Uterus (tissue), 4 donors: ENCODE data around the gene SYCP2L. TPM values are rescaled to one million over a fixed set of nuclear protein-coding genes. Genes with fewer than 3 reads are reported as not detected.
"Not testable (repeated sequence)": the region's sequence is repeated elsewhere in the genome, so short reads cannot be mapped to it uniquely, and the experiment has no call there.

Source experiments
- DNase-seq, 2 donors: peaks; one replicate each; pipeline ENCODE4 v3.0.0-alpha.2; 2019 to 2020
- H3K27ac ChIP-seq, 2 donors: fragments of 200-600 bp; sonication (generic); 1 replicate in 1 of 2; 2 replicates in 1 of 2; pipeline ENCODE4 v1.5.1; 2016 to 2018
- H3K27me3 ChIP-seq, 2 donors: fragments of 200-600 bp; sonication (generic); one replicate each; pipeline ENCODE4 v1.5.1; 2018 to 2019; ENCODE audit warnings: control low read depth in 1 of 2
- H3K36me3 ChIP-seq, 2 donors: fragments of 200-600 bp; sonication (generic); one replicate each; pipeline ENCODE4 v1.5.1; 2019; ENCODE audit warnings: control low read depth in 1 of 2
- H3K4me1 ChIP-seq, 2 donors: fragments of 200-600 bp; sonication (generic); one replicate each; pipeline ENCODE4 v1.5.1; 2018 to 2019; ENCODE audit warnings: control low read depth in 1 of 2
- H3K4me3 ChIP-seq, 2 donors: fragments of 200-600 bp; sonication (generic); 1 replicate in 1 of 2; 2 replicates in 1 of 2; pipeline ENCODE4 v1.5.1; 2018 to 2019; ENCODE audit warnings: mild to moderate bottlenecking in 1 of 2
- H3K9me3 ChIP-seq, 2 donors: fragments of 200-600 bp; sonication (generic); one replicate each; pipeline ENCODE4 v1.5.1; 2019; ENCODE audit warnings: control low read depth in 1 of 2
- POLR2A ChIP-seq, 2 donors: fragments of 450-650 bp; IDR thresholded peaks; one replicate each; pipeline ENCODE4 v1.6.1; 2016; ENCODE audit warnings: antibody characterized with exemption in 2 of 2, mild to moderate bottlenecking in 1 of 2, moderate library complexity in 1 of 2
- intact Hi-C: fragments of 100-400 bp; cut with DNase I; formaldehyde crosslinking; loops from one replicate; pipeline ENCODE4 v1.15.1; 2023; ENCODE audit warnings: low total_unique reads
- total RNA-seq, 4 donors: library from RNA; depleted of rRNA in 3 of 4; stranded (reverse); fragments of >200 nt in 3 of 4; gene quantifications; one replicate each; pipeline versions ENCODE4 v1.1.0 to v1.2.4, GENCODE V29; 2014 to 2023
- TF ChIP-seq, protein P1 (sequence below), 4 experiments: fragments of 200-600 bp in 2 of 4; fragments of 450-650 bp in 2 of 4; sonication (generic) in 2 of 4; IDR thresholded peaks; one replicate each; pipeline ENCODE4 v1.5.1; 2016 to 2019; ENCODE audit warnings: antibody characterized with exemption in 4 of 4, mild to moderate bottlenecking in 2 of 4, moderate library complexity in 1 of 4
- donor health status: DM: yes; HTN: yes; CAD: no.

Gene SYCP2L
- total RNA-seq, 4 donors from 2014 or later = under 0.01 to 4.9 (median 3.5) TPM; not detected in 1

DNA sequence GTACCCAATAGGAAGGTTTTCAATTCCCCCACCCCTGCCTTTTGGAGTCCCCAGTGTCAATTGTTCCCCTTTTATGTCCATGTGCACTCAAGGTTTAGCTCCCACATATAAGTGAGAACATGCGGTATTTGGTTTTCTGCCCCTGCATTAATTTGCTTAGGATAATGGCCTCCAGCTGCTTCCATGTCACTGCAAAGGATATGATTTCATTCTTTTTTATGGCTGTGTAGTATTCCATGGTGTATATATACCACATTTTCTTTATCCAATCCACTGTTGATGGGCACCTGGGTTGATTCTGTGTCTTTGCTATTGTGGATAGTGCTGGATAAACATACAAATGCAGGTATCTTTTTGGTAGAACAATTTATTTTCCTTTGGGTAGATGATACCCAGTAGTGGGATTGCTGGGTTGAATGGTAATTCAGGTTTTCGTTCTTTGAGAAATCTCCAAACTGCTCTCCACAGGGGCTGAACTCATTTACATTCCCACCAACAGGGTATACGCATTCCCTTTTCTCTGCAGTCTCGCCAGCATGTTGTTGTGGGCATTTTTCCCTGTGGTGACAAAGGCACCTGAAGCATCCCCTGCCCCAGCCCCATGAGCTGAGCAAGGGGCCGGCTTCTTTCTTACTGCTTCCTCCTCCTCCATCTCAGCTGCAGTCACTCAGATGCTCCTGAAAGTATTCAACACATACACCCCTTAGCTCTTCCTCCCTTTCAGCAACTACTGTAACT lies 90.5 kb downstream of the SYCP2L start:
- Histone ChIP-seq H3K9me3 (no peaks in the 10 kb centered on the region), H3K27ac (no peak overlapping the region), H3K36me3 (no peaks in the 10 kb centered on the region), H3K27me3 (no peaks in the 10 kb centered on the region), H3K4me3 (no peak overlapping the region), H3K4me1 (no peaks in the 10 kb centered on the region)
- no peak for TF ChIP-seq POLR2A (IDR thresholded peaks at IDR 0.05)
- TF ChIP-seq, protein P1, sequence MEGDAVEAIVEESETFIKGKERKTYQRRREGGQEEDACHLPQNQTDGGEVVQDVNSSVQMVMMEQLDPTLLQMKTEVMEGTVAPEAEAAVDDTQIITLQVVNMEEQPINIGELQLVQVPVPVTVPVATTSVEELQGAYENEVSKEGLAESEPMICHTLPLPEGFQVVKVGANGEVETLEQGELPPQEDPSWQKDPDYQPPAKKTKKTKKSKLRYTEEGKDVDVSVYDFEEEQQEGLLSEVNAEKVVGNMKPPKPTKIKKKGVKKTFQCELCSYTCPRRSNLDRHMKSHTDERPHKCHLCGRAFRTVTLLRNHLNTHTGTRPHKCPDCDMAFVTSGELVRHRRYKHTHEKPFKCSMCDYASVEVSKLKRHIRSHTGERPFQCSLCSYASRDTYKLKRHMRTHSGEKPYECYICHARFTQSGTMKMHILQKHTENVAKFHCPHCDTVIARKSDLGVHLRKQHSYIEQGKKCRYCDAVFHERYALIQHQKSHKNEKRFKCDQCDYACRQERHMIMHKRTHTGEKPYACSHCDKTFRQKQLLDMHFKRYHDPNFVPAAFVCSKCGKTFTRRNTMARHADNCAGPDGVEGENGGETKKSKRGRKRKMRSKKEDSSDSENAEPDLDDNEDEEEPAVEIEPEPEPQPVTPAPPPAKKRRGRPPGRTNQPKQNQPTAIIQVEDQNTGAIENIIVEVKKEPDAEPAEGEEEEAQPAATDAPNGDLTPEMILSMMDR (IDR thresholded peaks at IDR 0.05) = no peak
- intact Hi-C loops = no loop called here
- DNase-seq = no peak

DNA sequence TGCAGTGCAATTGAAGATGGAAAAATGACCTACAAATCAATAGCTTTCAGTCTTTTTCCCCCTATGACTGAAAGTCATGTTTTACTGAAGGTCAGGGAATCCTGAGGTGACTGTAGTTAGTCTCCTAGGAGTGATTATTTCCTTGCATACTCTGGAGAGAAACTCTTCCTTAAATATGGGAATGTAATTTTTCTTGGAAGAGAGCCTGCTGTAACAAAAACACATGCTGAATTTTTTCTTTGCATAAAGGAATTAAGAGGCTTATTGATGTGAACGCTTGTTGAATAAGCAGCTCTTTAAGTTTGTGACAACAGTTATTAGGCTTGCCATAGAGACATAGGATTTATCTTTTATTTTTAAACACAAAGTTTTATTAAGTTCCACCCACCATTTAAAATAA lies 92.8 kb downstream of the SYCP2L start:
- intact Hi-C loops = no loop called here
- no peak overlapping the region for H3K4me3 ChIP-seq
- H3K27me3 ChIP-seq = no peaks in the 10 kb centered on the region
- DNase-seq = no peak
- no peaks in the 10 kb centered on the region for H3K9me3 ChIP-seq
- no peaks in the 10 kb centered on the region for H3K36me3 ChIP-seq
- no peak overlapping the region for H3K27ac ChIP-seq
- TF ChIP-seq, protein P1 (IDR thresholded peaks at IDR 0.05) = no peak
- no peak for TF ChIP-seq POLR2A (IDR thresholded peaks at IDR 0.05)
- no peaks in the 10 kb centered on the region for H3K4me1 ChIP-seq

DNA sequence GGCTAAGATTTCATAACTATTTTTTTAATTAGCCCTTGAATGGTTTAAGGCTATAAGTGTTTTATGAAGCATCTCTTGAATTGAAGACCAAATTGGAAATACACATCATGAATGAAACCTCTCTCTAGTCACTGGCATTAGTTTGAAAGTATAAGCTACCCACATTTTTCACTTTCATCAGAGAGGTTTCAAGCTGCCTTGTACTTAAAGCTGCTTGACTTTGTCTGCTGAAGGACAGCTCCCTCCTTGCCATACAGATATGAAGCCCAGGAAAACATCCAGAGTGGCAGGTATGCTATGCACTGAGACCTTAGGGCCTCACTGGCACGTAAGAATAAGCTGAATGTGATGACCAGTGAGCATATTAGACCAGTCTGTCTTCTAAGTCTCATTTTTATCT lies 94.6 kb downstream of the SYCP2L start:
- intact Hi-C loops = no loop called here
- DNase-seq = no peak
- Histone ChIP-seq H3K27me3 (no peaks in the 10 kb centered on the region), H3K4me3 (no peak overlapping the region), H3K9me3 (no peaks in the 10 kb centered on the region), H3K36me3 (no peaks in the 10 kb centered on the region), H3K27ac (no peak overlapping the region), H3K4me1 (no peaks in the 10 kb centered on the region)
- TF ChIP-seq POLR2A (IDR thresholded peaks at IDR 0.05) = no peak
- TF ChIP-seq, protein P1 (IDR thresholded peaks at IDR 0.05) = no peak

DNA sequence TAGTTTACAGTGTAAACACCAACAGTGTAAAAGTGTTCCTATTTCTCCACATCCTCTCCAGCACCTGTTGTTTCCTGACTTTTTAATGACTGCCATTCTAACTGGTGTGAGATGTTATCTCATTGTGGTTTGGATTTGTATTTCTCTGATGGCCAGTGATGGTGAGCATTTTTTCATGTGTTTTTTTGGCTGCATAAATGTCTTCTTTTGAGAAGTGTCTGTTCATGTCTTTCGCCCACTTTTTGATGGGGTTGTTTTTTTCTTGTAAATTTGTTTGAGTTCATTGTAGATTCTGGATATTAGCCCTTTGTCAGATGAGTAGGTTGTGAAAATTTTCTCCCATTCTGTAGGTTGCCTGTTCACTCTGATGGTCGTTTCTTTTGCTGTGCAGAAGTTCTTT lies 98.1 kb downstream of the SYCP2L start:
- H3K36me3 ChIP-seq, H3K27ac ChIP-seq, H3K9me3 ChIP-seq, intact Hi-C loops, H3K4me3 ChIP-seq, H3K4me1 ChIP-seq, H3K27me3 ChIP-seq, DNase-seq: not testable (repeated sequence)

DNA sequence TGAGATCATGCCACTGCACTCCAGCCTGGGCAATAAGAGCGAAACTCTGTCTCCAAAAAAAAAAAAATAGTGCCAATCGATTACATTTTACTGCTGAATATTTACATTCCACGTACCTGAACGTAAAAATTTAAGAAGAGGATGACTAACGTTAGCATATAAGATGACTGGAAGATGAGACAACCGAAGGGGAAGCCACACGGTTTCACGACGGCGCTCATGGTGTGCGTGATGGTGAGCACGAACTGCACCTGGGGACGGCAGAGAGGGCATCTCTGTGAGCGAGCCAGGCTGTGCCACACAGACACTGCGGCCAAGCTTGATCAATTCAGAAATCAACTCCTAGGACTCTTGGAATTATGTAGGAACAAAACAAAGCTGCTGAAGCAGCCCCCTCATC lies 102.7 kb downstream of the SYCP2L start:
- no peaks in the 10 kb centered on the region for H3K36me3 ChIP-seq
- H3K27me3 ChIP-seq = no peaks in the 10 kb centered on the region
- intact Hi-C loops = no loop called here
- no peak overlapping the region for H3K4me3 ChIP-seq
- H3K9me3 ChIP-seq = no peaks in the 10 kb centered on the region
- H3K27ac ChIP-seq = no peak overlapping the region
- DNase-seq = no peak
- TF ChIP-seq, protein P1 (IDR thresholded peaks at IDR 0.05) = no peak
- no peak for TF ChIP-seq POLR2A (IDR thresholded peaks at IDR 0.05)
- no peaks in the 10 kb centered on the region for H3K4me1 ChIP-seq

DNA sequence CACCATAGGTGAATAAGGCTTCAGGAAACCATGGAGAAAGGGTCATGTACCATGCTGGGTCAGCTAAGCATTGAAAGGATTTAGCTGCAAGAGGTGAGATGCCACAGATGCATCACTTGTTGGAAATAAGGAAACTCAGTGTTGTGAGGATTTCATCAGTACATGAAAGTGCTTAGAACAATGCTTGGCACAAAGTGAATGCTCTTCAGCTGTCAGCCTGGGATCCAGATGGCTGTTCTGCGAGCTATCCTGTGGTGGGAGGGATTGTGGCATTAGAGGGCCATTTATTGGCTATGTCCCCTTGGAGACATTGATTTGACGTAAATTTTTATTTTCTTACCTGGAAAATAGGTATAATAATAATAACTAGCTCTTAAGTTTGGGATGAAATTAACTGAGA lies 104.3 kb downstream of the SYCP2L start:
- no peak for DNase-seq

More for the DNA sequence above, 104.3 kb downstream of the SYCP2L start:
- H3K27me3 ChIP-seq = no peaks in the 10 kb centered on the region
- no peaks in the 10 kb centered on the region for H3K36me3 ChIP-seq
- H3K27ac ChIP-seq = no peak overlapping the region
- H3K9me3 ChIP-seq = no peaks in the 10 kb centered on the region
- no peaks in the 10 kb centered on the region for H3K4me1 ChIP-seq
- H3K4me3 ChIP-seq = no peak overlapping the region
- TF ChIP-seq, protein P1 (IDR thresholded peaks at IDR 0.05) = no peak
- no peak for TF ChIP-seq POLR2A (IDR thresholded peaks at IDR 0.05)
- intact Hi-C loops = no loop called here
